ENCODE measurements around the gene TDRD12. TPM values are rescaled to one million over a fixed set of nuclear protein-coding genes. Genes with fewer than 3 reads are reported as not detected.
"Not testable (repeated sequence)": the region's sequence is repeated elsewhere in the genome, so short reads cannot be mapped to it uniquely, and the experiment has no call there.

Gene TDRD12
- total and polyA plus RNA-seq, 8 donors: 0.20 to 1.2 (median 0.50) TPM

DNA sequence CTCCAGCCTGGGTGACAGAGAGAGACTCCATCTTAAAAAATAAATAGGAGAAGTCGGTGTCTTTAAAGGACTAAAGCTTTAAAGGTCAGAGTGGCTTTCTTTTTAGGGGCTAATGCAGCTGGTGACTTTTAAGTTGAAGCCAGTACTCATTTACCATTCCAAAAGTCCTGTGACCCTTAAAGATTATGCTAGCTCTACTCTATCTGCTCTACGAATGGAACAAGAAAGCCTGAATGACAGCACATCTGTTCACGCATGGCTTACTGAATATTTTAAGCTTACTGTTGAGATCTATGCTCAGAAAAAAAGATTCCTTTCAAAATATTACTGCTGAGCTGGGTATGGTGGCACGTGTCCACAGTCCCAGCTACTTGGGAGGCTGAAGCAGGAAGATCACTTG lies 16.4 kb downstream of the TDRD12 start:
- TF ChIP-seq, protein P1, sequence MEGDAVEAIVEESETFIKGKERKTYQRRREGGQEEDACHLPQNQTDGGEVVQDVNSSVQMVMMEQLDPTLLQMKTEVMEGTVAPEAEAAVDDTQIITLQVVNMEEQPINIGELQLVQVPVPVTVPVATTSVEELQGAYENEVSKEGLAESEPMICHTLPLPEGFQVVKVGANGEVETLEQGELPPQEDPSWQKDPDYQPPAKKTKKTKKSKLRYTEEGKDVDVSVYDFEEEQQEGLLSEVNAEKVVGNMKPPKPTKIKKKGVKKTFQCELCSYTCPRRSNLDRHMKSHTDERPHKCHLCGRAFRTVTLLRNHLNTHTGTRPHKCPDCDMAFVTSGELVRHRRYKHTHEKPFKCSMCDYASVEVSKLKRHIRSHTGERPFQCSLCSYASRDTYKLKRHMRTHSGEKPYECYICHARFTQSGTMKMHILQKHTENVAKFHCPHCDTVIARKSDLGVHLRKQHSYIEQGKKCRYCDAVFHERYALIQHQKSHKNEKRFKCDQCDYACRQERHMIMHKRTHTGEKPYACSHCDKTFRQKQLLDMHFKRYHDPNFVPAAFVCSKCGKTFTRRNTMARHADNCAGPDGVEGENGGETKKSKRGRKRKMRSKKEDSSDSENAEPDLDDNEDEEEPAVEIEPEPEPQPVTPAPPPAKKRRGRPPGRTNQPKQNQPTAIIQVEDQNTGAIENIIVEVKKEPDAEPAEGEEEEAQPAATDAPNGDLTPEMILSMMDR (IDR thresholded peaks at IDR 0.05): no peak
- Histone ChIP-seq H3K9me3 (no peaks in the 10 kb centered on the region), H3K4me1 (no peaks in the 10 kb centered on the region), H3K27me3 (no peaks in the 10 kb centered on the region), H3K4me3 (no peak overlapping the region), H3K27ac (no peak overlapping the region), H3K36me3 (no peaks in the 10 kb centered on the region)
- intact Hi-C loops (cut with DNase I): no loop called here
- ATAC-seq (no peak), DNase-seq (no peak)

DNA sequence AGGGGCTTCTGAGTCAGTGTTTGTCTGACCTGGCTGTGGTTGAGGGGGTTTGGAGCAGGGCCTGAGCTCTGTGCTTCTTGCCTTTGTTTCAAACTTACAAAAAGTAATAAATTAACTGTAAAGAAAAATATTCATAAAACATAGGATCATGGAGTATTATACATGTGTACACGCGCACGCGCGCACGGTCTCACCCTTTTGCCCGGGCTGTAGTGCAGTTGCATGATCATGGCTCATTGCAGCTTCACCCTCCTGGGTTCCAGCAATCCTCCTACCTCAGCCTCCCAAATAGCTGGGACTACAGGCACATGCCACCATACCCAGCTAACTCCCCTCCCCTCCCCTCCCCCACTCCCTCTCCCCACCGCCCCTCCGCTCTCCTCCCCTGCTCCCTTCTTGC lies 23.5 kb downstream of the TDRD12 start:
- DNase-seq (no peak), ATAC-seq (no peak)
- H3K27me3 ChIP-seq: no peaks in the 10 kb centered on the region
- no peaks in the 10 kb centered on the region for H3K36me3 ChIP-seq
- TF ChIP-seq, protein P1 (IDR thresholded peaks at IDR 0.05): no peak
- H3K4me1 ChIP-seq: no peaks in the 10 kb centered on the region
- H3K4me3 ChIP-seq: no peak overlapping the region
- intact Hi-C loops (cut with DNase I): no loop called here
- no peak overlapping the region for H3K27ac ChIP-seq
- no peaks in the 10 kb centered on the region for H3K9me3 ChIP-seq

DNA sequence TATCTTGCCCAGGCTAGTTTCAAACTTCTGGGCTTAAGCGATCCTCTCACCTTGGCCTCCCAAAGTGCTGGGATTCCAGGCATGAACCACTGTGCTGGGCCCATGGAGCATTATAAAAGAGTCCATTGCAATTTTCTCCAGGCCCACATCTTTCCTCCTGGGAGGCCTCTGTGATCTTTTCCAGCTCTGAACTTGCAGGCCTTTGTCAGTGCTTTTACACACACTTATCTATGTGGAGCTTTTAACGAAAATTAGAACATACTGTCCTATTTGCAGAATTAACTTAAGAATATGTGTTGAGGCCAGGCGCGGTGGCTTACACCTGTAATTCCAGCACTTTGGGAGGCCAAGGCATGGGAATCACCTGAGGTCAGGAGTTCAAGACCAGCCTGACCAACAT lies 23.9 kb downstream of the TDRD12 start:
- no peak for DNase-seq
- intact Hi-C loops (cut with DNase I): no loop called here
- H3K9me3 ChIP-seq: no peaks in the 10 kb centered on the region
- H3K36me3 ChIP-seq: no peaks in the 10 kb centered on the region
- H3K27me3 ChIP-seq: peaks cover 0 to 1% of the 10 kb centered on the region in 2 donors
- no peak overlapping the region for H3K27ac ChIP-seq
- TF ChIP-seq, protein P1 (IDR thresholded peaks at IDR 0.05): no peak
- H3K4me1 ChIP-seq: no peaks in the 10 kb centered on the region
- no peak overlapping the region for H3K4me3 ChIP-seq
- no peak for ATAC-seq

DNA sequence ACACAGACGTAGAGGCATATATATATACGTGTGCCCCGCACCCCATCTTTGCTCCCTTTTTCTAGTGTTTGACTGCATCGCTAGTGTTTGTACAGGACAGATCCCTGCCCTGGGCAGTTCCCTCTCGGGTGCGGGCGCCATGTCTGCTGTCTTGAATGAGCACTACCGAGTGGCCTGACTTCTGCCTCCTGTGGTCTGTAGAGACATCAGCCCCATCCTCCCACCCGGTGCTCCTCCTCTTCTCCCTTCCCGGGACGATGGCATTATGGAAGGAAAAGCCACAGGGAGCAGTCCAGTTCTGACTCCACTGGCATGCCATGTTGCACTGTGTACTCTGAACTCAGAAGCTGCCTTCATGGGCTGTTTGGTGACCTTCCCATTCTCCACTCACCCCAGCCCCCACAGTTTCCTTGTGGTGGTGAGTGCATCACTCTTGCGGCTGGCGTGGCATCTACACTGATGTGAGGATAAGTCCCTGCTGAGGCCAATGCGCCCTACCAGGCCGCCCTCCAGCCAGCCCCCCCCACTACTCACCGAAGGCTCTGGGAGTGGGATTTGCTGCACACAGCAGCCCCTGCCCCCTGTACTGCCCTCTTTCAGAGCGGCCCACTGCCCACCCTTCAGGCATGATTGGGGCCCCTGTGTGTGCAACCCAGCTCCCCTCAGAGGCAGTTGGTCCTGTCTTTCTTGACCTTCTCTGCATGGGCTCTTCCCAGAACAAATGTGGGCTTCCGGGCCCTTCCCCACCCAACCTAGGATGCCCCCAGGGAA lies 25.2 kb downstream of the TDRD12 start:
- H3K36me3 ChIP-seq: no peaks in the 10 kb centered on the region
- intact Hi-C loops (cut with DNase I): no loop called here
- H3K4me3 ChIP-seq: no peak overlapping the region
- peaks cover 0 to 10% of the 10 kb centered on the region in 2 donors for H3K27me3 ChIP-seq
- no peaks in the 10 kb centered on the region for H3K9me3 ChIP-seq
- ATAC-seq (no peak), DNase-seq (no peak)
- no peaks in the 10 kb centered on the region for H3K4me1 ChIP-seq
- TF ChIP-seq, protein P1 (IDR thresholded peaks at IDR 0.05): no peak
- H3K27ac ChIP-seq: no peak overlapping the region

DNA sequence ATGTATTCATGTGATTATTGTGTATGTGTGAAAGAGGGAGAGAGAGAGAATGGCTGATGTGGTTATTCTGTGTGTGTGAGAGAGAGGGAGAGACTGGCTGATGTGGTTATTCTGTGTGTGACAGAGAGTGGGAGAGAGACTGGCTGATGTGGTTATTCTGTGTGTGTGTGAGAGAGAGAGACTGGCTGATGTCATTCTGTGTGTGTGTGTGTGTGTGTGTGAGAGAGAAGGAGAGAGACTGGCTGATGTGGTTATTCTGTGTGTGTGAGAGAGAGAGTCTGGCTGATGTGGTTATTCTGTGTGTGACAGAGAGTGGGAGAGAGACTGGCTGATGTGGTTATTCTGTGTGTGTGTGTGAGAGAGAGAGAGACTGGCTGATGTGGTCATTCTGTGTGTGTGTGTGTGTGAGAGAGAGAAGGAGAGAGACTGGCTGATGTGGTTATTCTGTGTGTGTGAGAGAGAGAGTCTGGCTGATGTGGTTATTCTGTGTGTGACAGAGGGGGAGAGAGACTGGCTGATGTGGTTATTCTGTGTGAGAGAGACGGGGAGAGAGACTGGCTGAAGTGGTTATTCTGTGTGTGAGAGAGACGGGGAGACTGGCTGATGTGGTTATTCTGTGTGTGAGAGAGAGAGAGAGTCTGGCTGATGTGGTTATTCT lies 26.2 kb downstream of the TDRD12 start:
- H3K36me3 ChIP-seq; H3K9me3 ChIP-seq; H3K4me3 ChIP-seq; H3K27ac ChIP-seq; DNase-seq; intact Hi-C loops (cut with DNase I); ATAC-seq; H3K4me1 ChIP-seq: not testable (repeated sequence)
- H3K27me3 ChIP-seq: peaks cover 3 to 15% of the 10 kb centered on the region in 2 donors

DNA sequence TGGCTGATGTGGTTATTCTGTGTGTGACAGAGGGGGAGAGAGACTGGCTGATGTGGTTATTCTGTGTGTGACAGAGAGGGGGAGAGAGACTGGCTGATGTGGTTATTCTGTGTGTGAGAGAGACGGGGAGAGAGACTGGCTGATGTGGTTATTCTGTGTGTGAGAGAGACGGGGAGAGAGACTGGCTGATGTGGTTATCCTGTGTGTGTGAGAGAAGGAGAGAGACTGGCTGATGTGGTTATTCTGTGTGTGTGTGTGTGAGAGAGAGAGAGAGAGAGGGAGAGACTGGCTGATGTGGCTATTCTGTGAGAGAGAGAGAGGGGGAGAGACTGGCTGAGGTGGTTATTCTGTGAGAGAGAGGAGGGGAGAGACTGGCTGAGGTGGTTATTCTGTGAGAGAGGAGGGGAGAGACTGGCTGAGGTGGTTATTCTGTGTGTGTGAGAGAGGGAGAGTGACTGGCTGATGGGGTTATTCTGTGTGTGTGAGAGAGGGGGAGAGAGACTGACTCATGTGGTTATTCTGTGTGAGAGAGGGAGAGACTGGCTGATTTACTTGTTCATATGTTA lies 27.1 kb downstream of the TDRD12 start:
- H3K27ac ChIP-seq; H3K4me3 ChIP-seq; intact Hi-C loops (cut with DNase I); H3K36me3 ChIP-seq; H3K9me3 ChIP-seq; ATAC-seq; H3K4me1 ChIP-seq: not testable (repeated sequence)
- peak in 1 of 4 donors; percentile 6 for DNase-seq
- peaks cover 3 to 15% of the 10 kb centered on the region in 2 donors for H3K27me3 ChIP-seq

All from left lung (tissue), 10 donors.